ENCODE data around the gene SCAF8. TPM values are rescaled to one million over a fixed set of nuclear protein-coding genes. Genes with fewer than 3 reads are reported as not detected.

The SCAF8 gene
- total and polyA plus RNA-seq, 7 donors, result 9.5 to 49.0 (median 40.1) TPM

GRCh38 chr6:154791556-154792317 lies 58.5 kb downstream of the SCAF8 start:
- Histone ChIP-seq H3K27ac (no peak overlapping the region), H3K9me3 (no peaks in the 10 kb centered on the region), H3K4me1 (peaks cover 3% of the 10 kb centered on the region), H3K27me3 (ENCODE audit: insufficient read depth in 3 of 3, low read length in 2 of 3) (no peaks in the 10 kb centered on the region), H3K36me3 (ENCODE audit: insufficient read depth in 1 of 2, low read depth in 1 of 2) (peaks cover 3 to 56% of the 10 kb centered on the region in 2 donors), H3K4me3 (no peak overlapping the region)
- WGBS, 3 donors, result 72 to 80% (median 73%) methylated on average over 5 of the region's 5 CpGs
- TF ChIP-seq CTCF (IDR thresholded peaks at IDR 0.05), result no peak
- peak in 2 of 4 donors; percentile 61 to 72 for ATAC-seq
- no peak for DNase-seq
- intact Hi-C loops (cut with DNase I), result no loop called here

- ATAC-seq, result no peak
- no peaks in the 10 kb centered on the region for H3K9me3 ChIP-seq
- peaks cover 3 to 57% of the 10 kb centered on the region in 2 donors for H3K36me3 ChIP-seq (ENCODE audit: insufficient read depth in 1 of 2, low read depth in 1 of 2)
- WGBS, 3 donors, result 84 to 90% (median 88%) methylated on average over 4 of the region's 4 CpGs
- H3K27ac ChIP-seq, result no peak overlapping the region
- H3K27me3 ChIP-seq (ENCODE audit: insufficient read depth in 3 of 3, low read length in 2 of 3), result no peaks in the 10 kb centered on the region
- H3K4me1 ChIP-seq, result peaks cover 3% of the 10 kb centered on the region
- TF ChIP-seq CTCF (IDR thresholded peaks at IDR 0.05), result no peak
- no peak for DNase-seq
- no peak overlapping the region for H3K4me3 ChIP-seq
- intact Hi-C loops (cut with DNase I), result no loop called here
These were observed 59.1 kb downstream of the SCAF8 start for GRCh38 chr6:154792325-154792724.

GRCh38 chr6:154792761-154793160 lies 59.5 kb downstream of the SCAF8 start:
- WGBS, 3 donors, result 64 to 71% (median 67%) methylated on average over 3 of the region's 3 CpGs
- peak in 1 of 4 donors; percentile 48 for ATAC-seq
- peaks cover 3% of the 10 kb centered on the region for H3K4me1 ChIP-seq
- no peak for DNase-seq
- no peaks in the 10 kb centered on the region for H3K9me3 ChIP-seq
- no peaks in the 10 kb centered on the region for H3K27me3 ChIP-seq (ENCODE audit: insufficient read depth in 3 of 3, low read length in 2 of 3)
- peaks cover 3 to 56% of the 10 kb centered on the region in 2 donors for H3K36me3 ChIP-seq (ENCODE audit: insufficient read depth in 1 of 2, low read depth in 1 of 2)
- no peak overlapping the region for H3K4me3 ChIP-seq
- no peak for TF ChIP-seq CTCF (IDR thresholded peaks at IDR 0.05)
- intact Hi-C loops (cut with DNase I), result no loop called here
- no peak overlapping the region for H3K27ac ChIP-seq

- peaks cover 3 to 50% of the 10 kb centered on the region in 2 donors for H3K36me3 ChIP-seq (ENCODE audit: insufficient read depth in 1 of 2, low read depth in 1 of 2)
- WGBS, 3 donors, result 89 to 95% (median 91%) methylated on average over 3 of the region's 3 CpGs
These were observed 63.3 kb downstream of the SCAF8 start for GRCh38 chr6:154796484-154796883.

More at GRCh38 chr6:154796484-154796883, 63.3 kb downstream of the SCAF8 start:
- DNase-seq (no peak), ATAC-seq (no peak)
- intact Hi-C loops (cut with DNase I), result no loop called here
- Histone ChIP-seq H3K4me3 (no peak overlapping the region), H3K9me3 (no peaks in the 10 kb centered on the region), H3K4me1 (no peaks in the 10 kb centered on the region), H3K27ac (no peak overlapping the region), H3K27me3 (ENCODE audit: insufficient read depth in 3 of 3, low read length in 2 of 3) (no peaks in the 10 kb centered on the region)
- TF ChIP-seq CTCF (IDR thresholded peaks at IDR 0.05), result no peak
